GM12878 (cell line): ENCODE data around the gene UCKL1. TPM values are rescaled to one million over a fixed set of nuclear protein-coding genes. Genes with fewer than 3 reads are reported as not detected.

Source experiments
- BCL3 ChIP-seq: IDR thresholded peaks from 2 replicates; pipeline ENCODE4 v1.6.1; 2011; ENCODE audit warnings: borderline replicate concordance, low read depth, mild to moderate bottlenecking, moderate library complexity, low read length; ENCODE audit not compliant: insufficient read depth, poor library complexity, severe bottlenecking
- CBFB ChIP-seq: IDR thresholded peaks from 2 replicates; pipeline ENCODE4 v1.6.1; 2016; ENCODE audit warnings: antibody characterized with exemption, low read depth
- CHD2 ChIP-seq: IDR thresholded peaks from 2 replicates; pipeline ENCODE4 v1.6.1; 2011; ENCODE audit warnings: low read depth, low read length, improper control_type of control experiment, borderline replicate concordance
- DPF2 ChIP-seq: fragments of 450-650 bp; IDR thresholded peaks from 2 replicates; pipeline ENCODE4 v1.6.1; 2017; ENCODE audit warnings: mild to moderate bottlenecking
- E4F1 ChIP-seq: fragments of 450-650 bp; IDR thresholded peaks from 2 replicates; pipeline ENCODE4 v1.6.1; 2018; ENCODE audit warnings: borderline replicate concordance, mild to moderate bottlenecking; ENCODE audit not compliant: partially characterized antibody
- ETV6 ChIP-seq, 2 experiments: fragments of 450-650 bp in 1 of 2; IDR thresholded peaks in 1 of 2; conservative IDR thresholded peaks in 1 of 2; 2 replicates each; pipeline ENCODE4 v1.6.1; 2014; ENCODE audit warnings: antibody characterized with exemption in 1 of 2, borderline replicate concordance in 1 of 2, low read depth in 1 of 2, mild to moderate bottlenecking in 1 of 2, moderate library complexity in 1 of 2
- GATAD2B ChIP-seq: fragments of 450-650 bp; conservative IDR thresholded peaks from 2 replicates; pipeline ENCODE4 v1.6.1; 2017; ENCODE audit warnings: low read depth, mild to moderate bottlenecking, moderate library complexity
- HDAC2 ChIP-seq: fragments of 200-600 bp; sonication (generic); IDR thresholded peaks from 2 replicates; pipeline ENCODE4 v1.6.1; 2017
- IKZF1 ChIP-seq: fragments of 450-650 bp; conservative IDR thresholded peaks from 2 replicates; pipeline ENCODE4 v1.6.1; 2017; ENCODE audit warnings: antibody characterized with exemption, mild to moderate bottlenecking
- KAT2A ChIP-seq: conservative IDR thresholded peaks from 2 replicates; pipeline ENCODE4 v1.6.1; 2011; ENCODE audit warnings: low read depth, low read length; ENCODE audit not compliant: control insufficient read depth
- MEF2A ChIP-seq: IDR thresholded peaks from 2 replicates; pipeline ENCODE4 v1.6.1; 2011; ENCODE audit warnings: low read depth, mild to moderate bottlenecking, low read length, moderate library complexity; ENCODE audit not compliant: insufficient read depth
- MEF2B ChIP-seq: fragments of 450-650 bp; IDR thresholded peaks from 2 replicates; pipeline ENCODE4 v1.6.1; 2018; ENCODE audit warnings: mild to moderate bottlenecking, moderate library complexity; ENCODE audit not compliant: partially characterized antibody, poor library complexity, severe bottlenecking
- PAX8 ChIP-seq: fragments of 450-650 bp; IDR thresholded peaks from 2 replicates; pipeline ENCODE4 v1.6.1; 2017; ENCODE audit warnings: mild to moderate bottlenecking, moderate library complexity
- PRDM15 ChIP-seq: fragments of 450-650 bp; formaldehyde crosslinking; IDR thresholded peaks from 2 replicates; pipeline ENCODE4 v1.4.0; 2020; ENCODE audit warnings: mild to moderate bottlenecking, moderate library complexity
- RUNX3 ChIP-seq: IDR thresholded peaks from 2 replicates; pipeline ENCODE4 v1.6.1; 2012; ENCODE audit warnings: low read length, inconsistent platforms
- SMAD5 ChIP-seq: IDR thresholded peaks from 2 replicates; pipeline ENCODE4 v1.6.1; 2016; ENCODE audit warnings: antibody characterized with exemption, low read depth
- SUPT20H ChIP-seq: IDR thresholded peaks from 2 replicates; pipeline ENCODE4 v1.6.1; 2011; ENCODE audit warnings: low read depth, mild to moderate bottlenecking, low read length, moderate library complexity, borderline replicate concordance; ENCODE audit not compliant: control insufficient read depth
- TCF7 ChIP-seq: IDR thresholded peaks from 2 replicates; pipeline ENCODE4 v1.6.1; 2014; ENCODE audit warnings: antibody characterized with exemption, borderline replicate concordance
- WRNIP1 ChIP-seq: IDR thresholded peaks from 2 replicates; pipeline ENCODE4 v1.6.1; 2011; ENCODE audit warnings: low read depth, low read length, improper control_type of control experiment, borderline replicate concordance
- YY1 ChIP-seq: IDR thresholded peaks from 2 replicates; pipeline ENCODE4 v1.6.1; 2011; ENCODE audit warnings: low read depth, mild to moderate bottlenecking, low read length
- polyA plus RNA-seq, 11 experiments: library from polyadenylated mRNA; depleted of rRNA in 4 of 11; unstranded in 6 of 11; stranded (reverse) in 5 of 11; fragments of >200 nt; fragmentation: Nextera tagmentation in 4 of 11; fragmentation: Illumina TruSeq in 1 of 11; extraction: Ambion mirVana in 4 of 11; extraction: Trizol in 1 of 11; gene quantifications; 1 replicate in 1 of 11; 2 replicates in 10 of 11; pipeline versions ENCODE4 v1.2.1 to v1.2.3, GENCODE V29; 2011 to 2016; ENCODE audit warnings: inconsistent platforms in 2 of 11, missing spikeins in 2 of 11, low read depth in 1 of 11
- total RNA-seq, 4 experiments: library from RNA; depleted of rRNA in 3 of 4; stranded (reverse); fragments of >200 nt in 3 of 4; fragmentation: Illumina TruSeq in 1 of 4; extraction: Trizol in 1 of 4; gene quantifications; 2 replicates each; pipeline versions ENCODE4 v1.2.1 to v1.2.3, GENCODE V29; 2013 to 2021
- TF ChIP-seq, protein P1 (sequence below): IDR thresholded peaks from 2 replicates; pipeline ENCODE4 v1.6.1; 2012; ENCODE audit warnings: low read depth, low read length, improper control_type of control experiment

The UCKL1 gene
- total and polyA plus RNA-seq, 10 of the 15 experiments (the other 5 are each of a cell fraction or from before 2014, with no cell fraction given) = 2.4 to 36.3 (median 24.8) TPM

DNA sequence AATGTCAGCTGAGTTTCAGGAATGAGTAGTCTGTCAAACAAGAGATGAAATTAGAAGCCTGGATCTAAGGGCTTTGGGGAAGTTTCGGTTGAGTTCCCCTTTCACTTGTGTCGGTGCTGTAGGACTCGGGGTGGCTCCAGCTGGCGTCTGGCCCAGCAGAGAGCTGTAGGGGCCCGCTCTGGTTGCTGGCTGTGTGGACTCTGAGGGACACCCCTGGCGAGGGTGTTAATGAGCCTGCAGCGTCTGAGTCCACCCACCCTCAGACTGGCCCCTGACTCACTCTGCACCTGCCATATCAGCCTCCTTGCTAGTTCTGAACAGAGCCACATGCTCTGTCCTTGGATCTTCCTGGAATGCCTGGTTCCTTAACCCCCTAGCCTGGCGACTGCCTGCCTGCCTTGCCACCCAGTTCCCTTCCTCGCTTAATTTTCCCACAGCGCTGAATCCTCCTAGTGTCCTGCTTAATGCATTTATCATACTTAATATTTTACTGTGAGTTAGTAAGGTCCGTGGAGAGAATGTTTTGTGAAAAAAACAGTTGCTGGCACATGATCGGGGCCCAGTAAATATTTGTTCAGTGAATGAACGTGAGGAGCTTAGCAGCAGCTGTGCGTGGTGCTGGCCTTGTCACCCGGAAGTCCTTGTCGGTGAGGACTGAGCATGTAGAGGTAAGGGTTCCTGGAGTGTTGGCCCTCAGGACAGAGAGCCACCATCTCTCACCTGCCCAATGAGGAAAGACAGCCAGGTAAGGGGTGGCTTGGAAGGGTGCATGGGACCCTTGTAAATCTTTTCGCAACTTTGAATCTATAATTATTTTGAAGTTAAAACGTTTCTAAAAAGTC is 59.7 kb downstream of the UCKL1 start (continued):
- TF ChIP-seq IKZF1 (peak; percentile 52; the same call in 1 of the 2 replicates), KAT2A (no peak), PAX8 (no peak), MEF2B (no peak), DPF2 (peak; percentile 28; the same call in 1 of the 2 replicates), MEF2A (0 out of 2 replicates have a peak, but pooled peaks have one; percentile 15), WRNIP1 (no peak), YY1 (no peak), CHD2 (no peak), SMAD5 (no peak), TCF7 (no peak), E4F1 (no peak), HDAC2 (no peak), PRDM15 (CRISPR knock-in tag) (no peak), ETV6 (conservative IDR thresholded peaks at IDR 0.05 in 1 of 2, IDR thresholded peaks at IDR 0.05 in 1 of 2; ENCODE audit: borderline replicate concordance in 1 of 2, low read depth in 1 of 2) (no peak), CBFB (no peak), RUNX3 (0 out of 2 replicates have a peak, but pooled peaks have one; percentile 1), BCL3 (no peak), GATAD2B (no peak), SUPT20H (no peak)
- TF ChIP-seq, protein P1, sequence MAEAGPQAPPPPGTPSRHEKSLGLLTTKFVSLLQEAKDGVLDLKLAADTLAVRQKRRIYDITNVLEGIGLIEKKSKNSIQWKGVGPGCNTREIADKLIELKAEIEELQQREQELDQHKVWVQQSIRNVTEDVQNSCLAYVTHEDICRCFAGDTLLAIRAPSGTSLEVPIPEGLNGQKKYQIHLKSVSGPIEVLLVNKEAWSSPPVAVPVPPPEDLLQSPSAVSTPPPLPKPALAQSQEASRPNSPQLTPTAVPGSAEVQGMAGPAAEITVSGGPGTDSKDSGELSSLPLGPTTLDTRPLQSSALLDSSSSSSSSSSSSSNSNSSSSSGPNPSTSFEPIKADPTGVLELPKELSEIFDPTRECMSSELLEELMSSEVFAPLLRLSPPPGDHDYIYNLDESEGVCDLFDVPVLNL = no peak
